ENCODE measurements around the gene S1PR5.
"Not testable (repeated sequence)": the region's sequence is repeated elsewhere in the genome, so short reads cannot be mapped to it uniquely, and the experiment has no call there.

The S1PR5 gene

DNA sequence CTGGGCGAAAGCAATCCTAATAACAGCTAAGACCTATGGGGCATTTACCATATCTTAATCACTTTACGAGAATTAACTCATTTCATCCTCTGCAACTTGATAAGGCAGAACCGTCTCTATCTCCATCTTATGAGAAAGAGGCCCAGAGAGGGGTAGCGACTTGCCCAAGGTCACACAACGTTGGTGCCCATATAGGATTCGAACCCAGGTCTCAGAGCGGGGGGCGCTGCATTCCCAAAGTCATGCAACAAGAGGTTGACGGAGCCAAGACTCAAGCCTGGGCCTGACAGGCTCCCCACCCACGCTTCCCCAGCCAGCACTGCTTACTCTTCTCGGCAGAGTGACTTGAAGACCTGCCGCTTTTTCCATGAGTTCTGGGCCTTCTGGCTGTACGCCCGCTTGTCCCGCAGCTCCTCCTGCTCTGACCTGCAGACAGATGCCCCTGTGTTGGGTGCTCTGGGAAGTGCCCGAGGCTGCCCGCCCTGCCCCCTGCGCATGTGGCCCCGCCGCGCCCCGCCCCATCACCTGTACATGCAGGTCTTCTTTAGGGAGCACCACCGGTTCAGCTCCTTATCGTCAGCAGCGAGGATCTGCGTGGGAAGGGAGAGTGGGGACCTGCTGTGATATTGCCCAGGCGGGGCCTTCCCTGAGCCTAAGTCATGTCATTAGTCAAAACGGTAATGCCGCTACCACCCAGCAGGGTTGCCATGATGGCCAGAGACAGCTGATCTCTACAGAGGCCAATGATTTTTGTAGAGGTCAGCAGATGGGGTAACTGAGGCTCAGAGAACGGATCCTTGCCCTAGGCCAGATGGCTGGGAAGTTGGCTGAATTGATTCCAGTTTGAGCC lies 37.7 kb upstream of the S1PR5 start:
- 89 to 91% methylated on average over 30 of the region's 30 CpGs for WGBS, 2 experiments
- Histone ChIP-seq H3K4me3 (ENCODE audit: insufficient read depth, low read depth, low read length) (no peak overlapping the region), H3K27me3 (ENCODE audit: control insufficient read depth, insufficient read depth, low read length, poor library complexity, severe bottlenecking) (no peaks in the 10 kb centered on the region), H3K27ac (ENCODE audit: insufficient read depth, low read depth, low read length, poor library complexity, severe bottlenecking) (no peak overlapping the region), H3K9me3 (ENCODE audit: control insufficient read depth, low read length) (no peaks in the 10 kb centered on the region), H3K36me3 (ENCODE audit: control insufficient read depth, insufficient read depth, low read length) (peaks cover 47% of the 10 kb centered on the region), H3K4me1 (ENCODE audit: control insufficient read depth, insufficient read depth, low read length) (no peaks in the 10 kb centered on the region)

DNA sequence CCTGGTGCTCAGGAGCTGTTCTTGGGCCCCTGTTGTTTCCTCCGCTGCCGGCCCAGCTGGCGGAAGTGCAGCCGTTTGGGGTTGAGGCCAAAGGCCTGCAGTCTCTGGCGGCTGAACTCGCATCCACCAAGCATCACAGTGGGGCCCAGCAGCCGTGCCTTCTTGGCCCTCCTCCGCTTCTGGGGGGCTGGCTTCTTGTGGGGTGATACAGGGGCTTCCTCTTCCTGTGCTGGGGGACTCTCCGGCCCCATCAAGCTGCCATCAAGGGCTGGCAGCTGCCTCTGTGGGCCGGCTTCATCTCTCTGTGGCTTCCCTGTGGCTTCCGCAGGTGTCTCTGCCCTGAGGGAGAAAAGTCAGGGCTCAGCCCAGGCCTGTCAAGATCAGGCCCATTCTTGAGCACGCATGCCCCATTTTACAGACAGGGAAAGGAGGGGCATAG lies 36.7 kb upstream of the S1PR5 start:
- Histone ChIP-seq H3K27me3 (ENCODE audit: control insufficient read depth, insufficient read depth, low read length, poor library complexity, severe bottlenecking) (no peaks in the 10 kb centered on the region), H3K4me1 (ENCODE audit: control insufficient read depth, insufficient read depth, low read length) (no peaks in the 10 kb centered on the region), H3K9me3 (ENCODE audit: control insufficient read depth, low read length) (no peaks in the 10 kb centered on the region), H3K4me3 (ENCODE audit: insufficient read depth, low read depth, low read length) (no peak overlapping the region), H3K36me3 (ENCODE audit: control insufficient read depth, insufficient read depth, low read length) (peaks cover 38% of the 10 kb centered on the region), H3K27ac (ENCODE audit: insufficient read depth, low read depth, low read length, poor library complexity, severe bottlenecking) (no peak overlapping the region)
- 95 to 96% methylated on average over 12 of the region's 12 CpGs for WGBS, 2 experiments

DNA sequence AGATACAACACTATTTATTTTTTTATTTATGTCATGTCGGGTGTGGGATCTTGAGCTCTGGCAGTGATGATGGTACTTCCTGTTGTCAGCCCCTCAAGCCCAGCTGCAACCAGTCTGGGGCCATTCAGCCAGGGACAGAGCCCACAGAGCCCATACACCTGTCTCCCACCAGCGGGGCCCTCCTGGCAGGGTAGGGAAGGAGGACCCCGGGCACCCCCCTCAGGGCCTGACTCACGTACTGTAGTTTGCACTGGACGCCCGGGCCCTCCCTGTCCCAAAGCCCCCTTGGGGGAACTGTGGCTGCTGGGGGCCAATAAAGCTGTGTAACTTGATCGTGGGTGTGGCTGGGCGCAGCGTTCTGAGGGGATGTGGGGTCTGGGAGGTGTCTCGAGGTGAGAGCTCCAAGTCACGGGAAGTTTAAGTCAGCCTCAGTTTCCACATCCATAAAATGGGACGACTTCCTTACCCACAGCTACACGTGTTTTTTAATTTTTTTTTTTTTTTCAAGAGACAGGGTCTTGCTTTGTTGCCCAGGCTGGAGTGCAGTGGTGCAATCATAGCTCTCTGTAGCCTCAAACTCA lies 35.9 kb upstream of the S1PR5 start:
- no peaks in the 10 kb centered on the region for H3K4me1 ChIP-seq (ENCODE audit: control insufficient read depth, insufficient read depth, low read length)
- no peaks in the 10 kb centered on the region for H3K27me3 ChIP-seq (ENCODE audit: control insufficient read depth, insufficient read depth, low read length, poor library complexity, severe bottlenecking)
- no peak overlapping the region for H3K27ac ChIP-seq (ENCODE audit: insufficient read depth, low read depth, low read length, poor library complexity, severe bottlenecking)
- peaks cover 42% of the 10 kb centered on the region for H3K36me3 ChIP-seq (ENCODE audit: control insufficient read depth, insufficient read depth, low read length)
- WGBS, 2 experiments, result 93 to 96% methylated on average over 13 of the region's 13 CpGs
- H3K9me3 ChIP-seq (ENCODE audit: control insufficient read depth, low read length), result no peaks in the 10 kb centered on the region
- H3K4me3 ChIP-seq (ENCODE audit: insufficient read depth, low read depth, low read length), result no peak overlapping the region

GRCh38 chr19:10552510-10553053 lies 35.3 kb upstream of the S1PR5 start:
- Histone ChIP-seq H3K27me3 (ENCODE audit: control insufficient read depth, insufficient read depth, low read length, poor library complexity, severe bottlenecking) (no peaks in the 10 kb centered on the region), H3K36me3 (ENCODE audit: control insufficient read depth, insufficient read depth, low read length) (peaks cover 36% of the 10 kb centered on the region), H3K4me1 (ENCODE audit: control insufficient read depth, insufficient read depth, low read length) (no peaks in the 10 kb centered on the region), H3K4me3 (ENCODE audit: insufficient read depth, low read depth, low read length) (no peak overlapping the region), H3K27ac (ENCODE audit: insufficient read depth, low read depth, low read length, poor library complexity, severe bottlenecking) (no peak overlapping the region), H3K9me3 (ENCODE audit: control insufficient read depth, low read length) (no peaks in the 10 kb centered on the region)
- WGBS, 2 experiments, result 92 to 94% methylated on average over 12 of the region's 12 CpGs

- Histone ChIP-seq H3K9me3 (ENCODE audit: control insufficient read depth, low read length) (no peaks in the 10 kb centered on the region), H3K27ac (ENCODE audit: insufficient read depth, low read depth, low read length, poor library complexity, severe bottlenecking) (no peak overlapping the region), H3K27me3 (ENCODE audit: control insufficient read depth, insufficient read depth, low read length, poor library complexity, severe bottlenecking) (no peaks in the 10 kb centered on the region), H3K4me3 (ENCODE audit: insufficient read depth, low read depth, low read length) (no peak overlapping the region), H3K36me3 (ENCODE audit: control insufficient read depth, insufficient read depth, low read length) (peaks cover 32% of the 10 kb centered on the region), H3K4me1 (ENCODE audit: control insufficient read depth, insufficient read depth, low read length) (no peaks in the 10 kb centered on the region)
- WGBS, 2 experiments, result 93% methylated on average over 11 of the region's 12 CpGs
Measured at GRCh38 chr19:10551698-10552301, 34.6 kb upstream of the S1PR5 start.

GRCh38 chr19:10551006-10551405 lies 33.8 kb upstream of the S1PR5 start:
- WGBS, 2 experiments, result 91 to 96% methylated on average over 9 of the region's 9 CpGs
- H3K36me3 ChIP-seq (ENCODE audit: control insufficient read depth, insufficient read depth, low read length), result peaks cover 32% of the 10 kb centered on the region

GRCh38 chr19:10550336-10550735 lies 33.1 kb upstream of the S1PR5 start:
- Histone ChIP-seq H3K36me3 (ENCODE audit: control insufficient read depth, insufficient read depth, low read length) (peaks cover 25% of the 10 kb centered on the region), H3K27ac (ENCODE audit: insufficient read depth, low read depth, low read length, poor library complexity, severe bottlenecking) (no peak overlapping the region), H3K4me3 (ENCODE audit: insufficient read depth, low read depth, low read length) (no peak overlapping the region), H3K27me3 (ENCODE audit: control insufficient read depth, insufficient read depth, low read length, poor library complexity, severe bottlenecking) (no peaks in the 10 kb centered on the region), H3K9me3 (ENCODE audit: control insufficient read depth, low read length) (no peaks in the 10 kb centered on the region), H3K4me1 (ENCODE audit: control insufficient read depth, insufficient read depth, low read length) (no peaks in the 10 kb centered on the region)
- 91 to 92% methylated on average over 6 of the region's 6 CpGs for whole genome bisulfite sequencing, 2 experiments

More at GRCh38 chr19:10551006-10551405, 33.8 kb upstream of the S1PR5 start:
- H3K4me3 ChIP-seq (ENCODE audit: insufficient read depth, low read depth, low read length); H3K27ac ChIP-seq (ENCODE audit: insufficient read depth, low read depth, low read length, poor library complexity, severe bottlenecking); H3K4me1 ChIP-seq (ENCODE audit: control insufficient read depth, insufficient read depth, low read length); H3K27me3 ChIP-seq (ENCODE audit: control insufficient read depth, insufficient read depth, low read length, poor library complexity, severe bottlenecking); H3K9me3 ChIP-seq (ENCODE audit: control insufficient read depth, low read length): not testable (repeated sequence)

DNA sequence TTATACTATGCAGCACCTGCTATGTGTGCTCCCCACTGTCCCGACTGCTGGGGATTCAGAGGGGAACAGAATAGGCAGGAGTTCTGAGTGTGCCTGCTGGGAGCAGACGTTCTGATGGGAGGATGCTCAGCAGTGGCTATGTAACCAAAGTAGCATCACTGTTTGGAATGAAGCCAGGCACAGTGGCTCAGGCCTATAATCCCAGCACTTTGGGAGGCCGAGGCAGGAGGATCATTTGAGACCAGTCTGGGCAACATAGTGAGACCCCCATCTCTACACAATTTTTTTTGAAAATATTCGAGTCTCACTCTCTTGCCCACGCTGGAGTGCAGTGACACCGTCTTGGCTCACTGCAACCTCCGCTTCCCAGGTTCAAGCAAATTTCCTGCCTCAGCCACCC lies 32.5 kb upstream of the S1PR5 start:
- 93 to 97% methylated on average over 7 of the region's 7 CpGs for WGBS, 2 experiments
- H3K36me3 ChIP-seq (ENCODE audit: control insufficient read depth, insufficient read depth, low read length), result peaks cover 19% of the 10 kb centered on the region
- H3K9me3 ChIP-seq (ENCODE audit: control insufficient read depth, low read length), result no peaks in the 10 kb centered on the region
- H3K27ac ChIP-seq (ENCODE audit: insufficient read depth, low read depth, low read length, poor library complexity, severe bottlenecking), result no peak overlapping the region
- no peak overlapping the region for H3K4me3 ChIP-seq (ENCODE audit: insufficient read depth, low read depth, low read length)
- no peaks in the 10 kb centered on the region for H3K4me1 ChIP-seq (ENCODE audit: control insufficient read depth, insufficient read depth, low read length)
- no peaks in the 10 kb centered on the region for H3K27me3 ChIP-seq (ENCODE audit: control insufficient read depth, insufficient read depth, low read length, poor library complexity, severe bottlenecking)

GRCh38 chr19:10548746-10549276 lies 31.6 kb upstream of the S1PR5 start:
- H3K27ac ChIP-seq (ENCODE audit: insufficient read depth, low read depth, low read length, poor library complexity, severe bottlenecking), result no peak overlapping the region
- no peaks in the 10 kb centered on the region for H3K9me3 ChIP-seq (ENCODE audit: control insufficient read depth, low read length)
- H3K4me3 ChIP-seq (ENCODE audit: insufficient read depth, low read depth, low read length), result no peak overlapping the region
- 92 to 94% methylated on average over 18 of the region's 18 CpGs for WGBS, 2 experiments
- H3K36me3 ChIP-seq (ENCODE audit: control insufficient read depth, insufficient read depth, low read length), result peaks cover 19% of the 10 kb centered on the region
- H3K4me1 ChIP-seq (ENCODE audit: control insufficient read depth, insufficient read depth, low read length), result no peaks in the 10 kb centered on the region
- H3K27me3 ChIP-seq (ENCODE audit: control insufficient read depth, insufficient read depth, low read length, poor library complexity, severe bottlenecking), result no peaks in the 10 kb centered on the region

GRCh38 chr19:10546817-10547216 lies 29.6 kb upstream of the S1PR5 start:
- 95 to 96% methylated on average over 17 of the region's 17 CpGs for WGBS, 2 experiments
- no peak overlapping the region for H3K4me3 ChIP-seq (ENCODE audit: insufficient read depth, low read depth, low read length)

More at GRCh38 chr19:10546817-10547216, 29.6 kb upstream of the S1PR5 start:
- Histone ChIP-seq H3K36me3 (ENCODE audit: control insufficient read depth, insufficient read depth, low read length) (peaks cover 12% of the 10 kb centered on the region), H3K27me3 (ENCODE audit: control insufficient read depth, insufficient read depth, low read length, poor library complexity, severe bottlenecking) (no peaks in the 10 kb centered on the region), H3K9me3 (ENCODE audit: control insufficient read depth, low read length) (no peaks in the 10 kb centered on the region), H3K27ac (ENCODE audit: insufficient read depth, low read depth, low read length, poor library complexity, severe bottlenecking) (no peak overlapping the region), H3K4me1 (ENCODE audit: control insufficient read depth, insufficient read depth, low read length) (no peaks in the 10 kb centered on the region)
